Thoracic aorta (tissue), 2 donors: Measurements from ENCODE around the gene CDCA7L. TPM values are rescaled to one million over a fixed set of nuclear protein-coding genes. Genes with fewer than 3 reads are reported as not detected.

ENCODE experiments used
- ATAC-seq: fragments of 150-250 bp; one replicate; pipeline ENCODE4 v1.8.0; 2017; ENCODE audit warnings: low read depth; ENCODE audit not compliant: insufficient number of reproducible peaks, low FRiP score
- DNase-seq: peaks from one replicate; pipeline ENCODE4 v3.0.0-alpha.2; 2020; ENCODE audit warnings: low spot score
- H3K27ac ChIP-seq, 2 donors: fragments of 200-600 bp; sonication (generic); 1 replicate in 1 of 2; 2 replicates in 1 of 2; pipeline ENCODE4 v1.5.1; 2016; ENCODE audit warnings: mild to moderate bottlenecking in 2 of 2, moderate library complexity in 2 of 2
- H3K27me3 ChIP-seq: fragments of 200-600 bp; sonication (generic); replicated peaks from 2 replicates; pipeline ENCODE4 v1.6.0; 2016; ENCODE audit warnings: mild to moderate bottlenecking; ENCODE audit not compliant: insufficient read depth
- H3K36me3 ChIP-seq: fragments of 200-600 bp; sonication (generic); one replicate; pipeline ENCODE4 v1.5.1; 2016
- H3K4me1 ChIP-seq, 2 donors: fragments of 200-600 bp; sonication (generic); 1 replicate in 1 of 2; 2 replicates in 1 of 2; pipeline versions ENCODE4 v1.5.1 to v1.6.0; 2016; ENCODE audit warnings: low read depth in 2 of 2, mild to moderate bottlenecking in 1 of 2; ENCODE audit not compliant: control insufficient read depth in 1 of 2
- H3K4me3 ChIP-seq: fragments of 200-600 bp; sonication (generic); 2 replicates; pipeline ENCODE4 v1.5.1; 2016; ENCODE audit warnings: mild to moderate bottlenecking
- H3K9me3 ChIP-seq: fragments of 200-600 bp; sonication (generic); 2 replicates; pipeline ENCODE4 v1.5.1; 2016
- CTCF ChIP-seq: fragments of 200-600 bp; sonication (generic); IDR thresholded peaks from one replicate; pipeline ENCODE4 v1.5.1; 2019; ENCODE audit warnings: antibody characterized with exemption
- total RNA-seq, 2 donors: library from RNA; depleted of rRNA; stranded (reverse); fragments of >200 nt; gene quantifications; one replicate each; pipeline versions ENCODE4 v1.1.0 to v1.2.3, GENCODE V29; 2016

The CDCA7L gene
- total RNA-seq, 2 donors from 2014 or later = 2.5 to 13.9 TPM

GRCh38 chr7:21946222-21946709, 567 bp upstream of the CDCA7L start:
- Histone ChIP-seq H3K9me3 (no peaks in the 10 kb centered on the region), H3K27me3 (no peaks in the 10 kb centered on the region), H3K4me3 (peak overlapping the region; percentile 75), H3K27ac (no peak overlapping the region), H3K36me3 (no peaks in the 10 kb centered on the region), H3K4me1 (peaks cover 0 to 16% of the 10 kb centered on the region in 2 donors)
- no peak for DNase-seq
- no peak for ATAC-seq
- TF ChIP-seq CTCF = no peak

- Histone ChIP-seq H3K4me1 (peaks cover 0 to 16% of the 10 kb centered on the region in 2 donors), H3K36me3 (no peaks in the 10 kb centered on the region), H3K27me3 (no peaks in the 10 kb centered on the region), H3K27ac (no peak overlapping the region), H3K4me3 (peak overlapping the region; percentile 75), H3K9me3 (no peaks in the 10 kb centered on the region)
- ATAC-seq (no peak), DNase-seq (no peak)
- no peak for TF ChIP-seq CTCF
Measured at GRCh38 chr7:21944616-21945453, 864 bp downstream of the CDCA7L start.

DNA sequence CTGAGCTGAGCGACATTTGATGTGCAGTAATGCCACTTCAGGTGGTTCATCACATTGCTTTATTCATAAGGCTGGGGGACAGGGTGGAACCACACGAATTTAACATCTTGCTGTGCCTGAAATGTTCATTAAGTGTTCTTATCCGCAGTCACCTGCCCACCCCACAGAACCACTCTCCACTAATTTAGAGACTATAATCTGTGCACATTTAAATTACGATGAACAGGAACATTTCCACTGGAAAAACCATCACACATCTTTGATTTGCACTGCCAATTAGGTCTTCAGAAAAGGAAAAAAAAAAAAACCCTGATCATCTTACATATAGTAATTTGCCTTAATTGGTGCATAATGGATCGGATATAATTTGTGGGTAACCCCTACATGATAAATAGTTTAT, 2.3 kb downstream of the CDCA7L start:
- ATAC-seq (no peak), DNase-seq (no peak)
- TF ChIP-seq CTCF = no peak
- H3K9me3 ChIP-seq = no peaks in the 10 kb centered on the region
- H3K36me3 ChIP-seq = no peaks in the 10 kb centered on the region
- no peaks in the 10 kb centered on the region for H3K27me3 ChIP-seq
- H3K4me1 ChIP-seq = peaks cover 0 to 16% of the 10 kb centered on the region in 2 donors
- no peak overlapping the region for H3K4me3 ChIP-seq
- no peak overlapping the region for H3K27ac ChIP-seq

GRCh38 chr7:21942955-21943354, 2.7 kb downstream of the CDCA7L start:
- Histone ChIP-seq H3K9me3 (no peaks in the 10 kb centered on the region), H3K27ac (no peak overlapping the region), H3K36me3 (no peaks in the 10 kb centered on the region), H3K27me3 (no peaks in the 10 kb centered on the region), H3K4me3 (no peak overlapping the region), H3K4me1 (peaks cover 0 to 16% of the 10 kb centered on the region in 2 donors)
- ATAC-seq (no peak), DNase-seq (no peak)
- TF ChIP-seq CTCF = no peak

DNA sequence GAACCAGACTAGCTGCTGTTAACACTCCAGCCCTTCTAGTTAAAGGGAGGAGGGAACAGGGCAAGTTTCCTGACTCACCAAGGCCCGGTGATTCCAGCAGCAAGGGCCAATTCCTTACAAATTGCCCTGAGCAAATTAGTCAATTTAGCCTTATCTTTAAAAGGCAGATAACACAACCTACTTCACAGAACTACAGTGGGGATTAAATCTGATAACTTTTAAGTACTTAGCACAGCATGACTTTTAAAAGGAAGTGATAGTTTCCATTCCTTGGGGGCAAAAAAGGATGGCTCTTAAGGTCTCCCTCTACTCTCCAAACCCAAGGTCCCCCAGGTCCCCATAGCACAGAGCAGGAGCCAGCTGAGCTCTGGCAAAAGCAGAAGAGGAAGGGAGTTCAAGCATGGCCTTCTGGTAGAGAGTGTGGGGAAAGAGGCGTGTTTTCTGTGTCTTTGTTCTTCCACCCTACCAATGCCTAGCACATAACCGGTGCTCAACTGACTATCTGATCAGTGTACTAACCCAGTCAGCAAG, 4.0 kb downstream of the CDCA7L start:
- Histone ChIP-seq H3K36me3 (no peaks in the 10 kb centered on the region), H3K27ac (no peak overlapping the region)

More for the DNA sequence above, 4.0 kb downstream of the CDCA7L start:
- Histone ChIP-seq H3K4me3 (no peak overlapping the region), H3K27me3 (no peaks in the 10 kb centered on the region), H3K4me1 (peaks cover 0 to 16% of the 10 kb centered on the region in 2 donors), H3K9me3 (no peaks in the 10 kb centered on the region)
- no peak for TF ChIP-seq CTCF
- DNase-seq = no peak
- ATAC-seq = no peak
